IMR-90 (cell line): ENCODE measurements around the gene TMEM38A. TPM values are rescaled to one million over a fixed set of nuclear protein-coding genes. Genes with fewer than 3 reads are reported as not detected.

Experiments
- ATAC-seq: fragments of 200-7000 bp; cut with Tn5 transposase; 2 replicates; pipeline ENCODE4 v1.9.1; 2020; ENCODE audit warnings: low read depth, mild to moderate bottlenecking, moderate library complexity
- BruUV-seq: library from RNA; stranded (reverse); fragments of 400-500 nt; replicated peaks from 2 replicates; lab custom pipeline; 2021; lab: Mats Ljungman, UMichigan
- CTCF ChIA-PET: fragments of 300-600 bp; formaldehyde crosslinking; extraction: SDS; loops from one replicate; lab custom pipeline; 2021; ENCODE audit warnings: antibody characterized with exemption; lab: Yijun Ruan, JAX
- POLR2A ChIA-PET: fragments of 300-600 bp; sonication (Branson Sonifier 250); formaldehyde crosslinking; loops from one replicate; lab custom pipeline; 2022; ENCODE audit warnings: antibody characterized with exemption; ENCODE audit not compliant: unreplicated experiment; lab: Charles Lee
- DNase-seq: peaks from one replicate; pipeline ENCODE4 v3.0.0; 2013
- H2AFZ ChIP-seq: replicated peaks from 2 replicates; pipeline ENCODE3; 2013; ENCODE audit warnings: low read length, mild to moderate bottlenecking; ENCODE audit not compliant: poor library complexity
- H2AK5ac ChIP-seq: 2 replicates; pipeline ENCODE4 v1.6.1; 2013; ENCODE audit warnings: low read depth, low read length, inconsistent platforms
- H2AK9ac ChIP-seq: replicated peaks from 2 replicates; pipeline ENCODE3; 2013; ENCODE audit warnings: mild to moderate bottlenecking, low read depth, low read length, moderate library complexity; ENCODE audit not compliant: poor library complexity
- H2BK120ac ChIP-seq: 2 replicates; pipeline ENCODE4 v1.6.1; 2013; ENCODE audit warnings: low read depth, low read length, inconsistent platforms
- H2BK15ac ChIP-seq: 3 replicates; pipeline ENCODE4 v1.6.1; 2013; ENCODE audit warnings: low read depth, low read length, inconsistent platforms
- H2BK20ac ChIP-seq: 2 replicates; pipeline ENCODE4 v1.6.1; 2013; ENCODE audit warnings: low read depth, mild to moderate bottlenecking, inconsistent platforms, low read length, moderate library complexity
- H2BK5ac ChIP-seq: 2 replicates; pipeline ENCODE4 v1.6.1; 2013; ENCODE audit warnings: mild to moderate bottlenecking, low read depth, low read length, inconsistent platforms; ENCODE audit not compliant: poor library complexity, severe bottlenecking
- H3K14ac ChIP-seq: replicated peaks from 2 replicates; pipeline ENCODE4 v1.6.1; 2013; ENCODE audit warnings: low read depth, low read length, inconsistent platforms
- H3K18ac ChIP-seq: 2 replicates; pipeline ENCODE4 v1.6.1; 2013; ENCODE audit warnings: low read depth, low read length, control low read depth
- H3K23ac ChIP-seq: 2 replicates; pipeline ENCODE4 v1.6.1; 2013; ENCODE audit warnings: low read depth, low read length, inconsistent platforms
- H3K27ac ChIP-seq: 2 replicates; pipeline ENCODE4 v1.5.1; 2013; ENCODE audit warnings: mild to moderate bottlenecking, control low read depth, low read length; ENCODE audit not compliant: insufficient read depth
- H3K27me3 ChIP-seq: 2 replicates; pipeline ENCODE4 v1.6.1; 2013; ENCODE audit warnings: low read length; ENCODE audit not compliant: control insufficient read depth, insufficient read depth
- H3K36me3 ChIP-seq: 2 replicates; pipeline ENCODE4 v1.6.1; 2013; ENCODE audit warnings: low read length, mixed read lengths; ENCODE audit not compliant: control insufficient read depth, insufficient read depth
- H3K4ac ChIP-seq: 2 replicates; pipeline ENCODE4 v1.6.1; 2013; ENCODE audit warnings: low read depth, low read length, inconsistent platforms
- H3K4me1 ChIP-seq: 2 replicates; pipeline ENCODE4 v1.6.1; 2013; ENCODE audit warnings: low read length, mixed read lengths; ENCODE audit not compliant: control insufficient read depth, insufficient read depth
- H3K4me2 ChIP-seq: 2 replicates; pipeline ENCODE4 v1.6.1; 2013; ENCODE audit warnings: low read depth, mild to moderate bottlenecking, control low read depth, low read length, moderate library complexity
- H3K4me3 ChIP-seq: 2 replicates; pipeline ENCODE4 v1.5.1; 2013; ENCODE audit warnings: low read depth, mild to moderate bottlenecking, control low read depth, low read length, moderate library complexity; ENCODE audit not compliant: insufficient read depth
- H3K56ac ChIP-seq: 2 replicates; pipeline ENCODE4 v1.6.1; 2013; ENCODE audit warnings: low read length, inconsistent platforms; ENCODE audit not compliant: insufficient read depth; ENCODE audit errors: extremely low read depth
- H3K79me1 ChIP-seq, 2 experiments: 2 replicates each; pipeline ENCODE4 v1.6.1; 2013; ENCODE audit warnings: low read length in 2 of 2, inconsistent platforms in 1 of 2, low read depth in 1 of 2
- H3K9ac ChIP-seq: 2 replicates; pipeline ENCODE4 v1.6.1; 2013; ENCODE audit warnings: low read depth, low read length, control low read depth
- H3K9me1 ChIP-seq: 2 replicates; pipeline ENCODE4 v1.6.1; 2013; ENCODE audit warnings: low read length, inconsistent platforms; ENCODE audit not compliant: insufficient read depth
- H3K9me3 ChIP-seq: 2 replicates; pipeline ENCODE4 v1.6.1; 2013; ENCODE audit warnings: low read length; ENCODE audit not compliant: control insufficient read depth, insufficient read depth
- H4K20me1 ChIP-seq: 2 replicates; pipeline ENCODE4 v1.6.1; 2013; ENCODE audit warnings: low read length, inconsistent platforms; ENCODE audit not compliant: insufficient read depth
- H4K5ac ChIP-seq: 2 replicates; pipeline ENCODE4 v1.6.1; 2013; ENCODE audit warnings: mild to moderate bottlenecking, low read depth, low read length, control low read depth
- H4K8ac ChIP-seq, 2 experiments: 2 replicates each; pipeline ENCODE4 v1.6.1; 2013; ENCODE audit warnings: low read depth in 2 of 2, low read length in 2 of 2, control low read depth in 1 of 2, inconsistent platforms in 1 of 2
- H4K91ac ChIP-seq: 2 replicates; pipeline ENCODE4 v1.6.1; 2013; ENCODE audit warnings: low read depth, low read length, inconsistent platforms; ENCODE audit not compliant: insufficient read depth
- BHLHE40 ChIP-seq: fragments of 150-350 bp; IDR thresholded peaks from 2 replicates; pipeline ENCODE4 v1.6.1; 2016; ENCODE audit warnings: mild to moderate bottlenecking, low read depth, low read length
- CEBPB ChIP-seq: IDR thresholded peaks from 2 replicates; pipeline ENCODE4 v1.6.1; 2012; ENCODE audit warnings: low read depth, low read length, improper control_type of control experiment
- ELK1 ChIP-seq: fragments of 150-350 bp; IDR thresholded peaks from 2 replicates; pipeline ENCODE4 v1.6.1; 2016; ENCODE audit warnings: low read depth, mild to moderate bottlenecking, low read length, moderate library complexity, borderline replicate concordance
- FOS ChIP-seq: fragments of 150-350 bp; IDR thresholded peaks from 2 replicates; pipeline ENCODE4 v1.6.1; 2016; ENCODE audit warnings: low read depth, low read length
- MAFK ChIP-seq: IDR thresholded peaks from 2 replicates; pipeline ENCODE4 v1.6.1; 2012; ENCODE audit warnings: low read depth, low read length, improper control_type of control experiment
- MAZ ChIP-seq: IDR thresholded peaks from 2 replicates; pipeline ENCODE4 v1.6.1; 2012; ENCODE audit warnings: low read depth, mild to moderate bottlenecking, low read length, improper control_type of control experiment, moderate library complexity, borderline replicate concordance
- MXI1 ChIP-seq: IDR thresholded peaks from 2 replicates; pipeline ENCODE4 v1.6.1; 2012; ENCODE audit warnings: low read depth, mild to moderate bottlenecking, low read length, moderate library complexity, borderline replicate concordance
- POLR2A ChIP-seq: IDR thresholded peaks from 2 replicates; pipeline ENCODE4 v1.6.1; 2012; ENCODE audit warnings: mild to moderate bottlenecking, low read depth, low read length
- RFX5 ChIP-seq: IDR thresholded peaks from 2 replicates; pipeline ENCODE4 v1.8.0; 2012; ENCODE audit warnings: low read depth, mild to moderate bottlenecking, low read length, moderate library complexity
- SMC3 ChIP-seq: fragments of 150-350 bp; IDR thresholded peaks from 2 replicates; pipeline ENCODE4 v1.6.1; 2016; ENCODE audit warnings: low read depth, mild to moderate bottlenecking, antibody characterized with exemption, low read length, moderate library complexity
- WGBS, 2 experiments: methylation state at CpG; one replicate each; pipeline versions ENCODE4 v1.1.5 to v1.1.7; 2013; ENCODE audit warnings: missing lambda C conversion rate in 2 of 2; ENCODE audit not compliant: insufficient read length in 1 of 2; ENCODE audit errors: extremely low coverage in 2 of 2; 5-methylcytosine and 5-hydroxymethylcytosine counted together
- dilution Hi-C: fragments of 300-500 bp; cut with HindIII; formaldehyde crosslinking; loops from one replicate; pipeline ENCODE4 v1.14.3; 2018; ENCODE audit warnings: low sequenced_read_pairs; ENCODE audit not compliant: unreplicated experiment
- in situ Hi-C: fragments of 300-500 bp; cut with MboI; formaldehyde crosslinking; loops from 3 replicates; pipeline ENCODE4 v1.14.3; 2019; ENCODE audit warnings: low sequenced_read_pairs, inconsistent platforms, mixed read lengths
- intact Hi-C: fragments of 100-400 bp; cut with micrococcal nuclease; formaldehyde crosslinking; loops from 2 replicates; pipeline ENCODE4 v1.10.0; 2022
- polyA plus RNA-seq, 3 experiments: library from polyadenylated mRNA; depleted of rRNA; stranded (reverse); fragments of >200 nt; gene quantifications; 2 replicates each; pipeline ENCODE4 v1.2.3, GENCODE V29; 2012; ENCODE audit warnings: low replicate concordance in 1 of 3
- total RNA-seq: library from RNA; depleted of rRNA; stranded (reverse); fragments of >200 nt; gene quantifications from 2 replicates; pipeline ENCODE4 v1.2.3, GENCODE V29; 2012
- TF ChIP-seq, protein P1 (sequence below): conservative IDR thresholded peaks from 2 replicates; pipeline ENCODE4 v1.5.1; 2012; ENCODE audit warnings: mild to moderate bottlenecking, low read depth, low read length, improper control_type of control experiment
- TF ChIP-seq, protein P2 (sequence below): fragments of 150-350 bp; IDR thresholded peaks from 2 replicates; pipeline ENCODE4 v1.6.1; 2017; ENCODE audit warnings: mild to moderate bottlenecking, antibody characterized with exemption, low read length, low read depth

Gene TMEM38A
- total and polyA plus RNA-seq, 2 of the 4 experiments (the other 2 are of a cell fraction), result 1.3 to 2.0 TPM

DNA sequence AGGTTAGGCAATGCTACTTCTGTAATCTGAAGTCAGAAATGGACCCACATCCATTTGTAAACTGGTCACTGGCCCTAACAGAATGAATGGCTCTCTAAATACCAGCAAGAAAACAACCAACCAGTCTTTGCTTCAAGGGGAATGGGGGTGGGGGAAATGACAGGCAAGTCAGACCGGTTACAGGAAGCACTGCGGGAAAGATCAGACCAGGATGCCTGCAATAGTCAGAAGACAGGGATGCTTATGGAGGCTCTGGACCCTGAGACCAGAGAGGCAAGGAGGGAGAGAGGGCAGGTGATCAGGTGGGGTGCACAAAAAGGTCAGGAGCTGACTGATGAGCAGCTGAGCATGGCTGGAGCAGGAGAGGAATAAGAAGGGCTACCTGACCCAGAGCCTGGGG lies 46.0 kb upstream of the TMEM38A start:
- ChIA-PET CTCF (no interaction called here), POLR2A (no interaction called here)
- no peak for TF ChIP-seq CEBPB
- no peak for TF ChIP-seq MAFK
- TF ChIP-seq ELK1, result no peak
- no peak for TF ChIP-seq MXI1
- TF ChIP-seq, protein P1, sequence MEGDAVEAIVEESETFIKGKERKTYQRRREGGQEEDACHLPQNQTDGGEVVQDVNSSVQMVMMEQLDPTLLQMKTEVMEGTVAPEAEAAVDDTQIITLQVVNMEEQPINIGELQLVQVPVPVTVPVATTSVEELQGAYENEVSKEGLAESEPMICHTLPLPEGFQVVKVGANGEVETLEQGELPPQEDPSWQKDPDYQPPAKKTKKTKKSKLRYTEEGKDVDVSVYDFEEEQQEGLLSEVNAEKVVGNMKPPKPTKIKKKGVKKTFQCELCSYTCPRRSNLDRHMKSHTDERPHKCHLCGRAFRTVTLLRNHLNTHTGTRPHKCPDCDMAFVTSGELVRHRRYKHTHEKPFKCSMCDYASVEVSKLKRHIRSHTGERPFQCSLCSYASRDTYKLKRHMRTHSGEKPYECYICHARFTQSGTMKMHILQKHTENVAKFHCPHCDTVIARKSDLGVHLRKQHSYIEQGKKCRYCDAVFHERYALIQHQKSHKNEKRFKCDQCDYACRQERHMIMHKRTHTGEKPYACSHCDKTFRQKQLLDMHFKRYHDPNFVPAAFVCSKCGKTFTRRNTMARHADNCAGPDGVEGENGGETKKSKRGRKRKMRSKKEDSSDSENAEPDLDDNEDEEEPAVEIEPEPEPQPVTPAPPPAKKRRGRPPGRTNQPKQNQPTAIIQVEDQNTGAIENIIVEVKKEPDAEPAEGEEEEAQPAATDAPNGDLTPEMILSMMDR, result no peak
- TF ChIP-seq BHLHE40, result no peak
- TF ChIP-seq POLR2A, result no peak
- TF ChIP-seq, protein P2, sequence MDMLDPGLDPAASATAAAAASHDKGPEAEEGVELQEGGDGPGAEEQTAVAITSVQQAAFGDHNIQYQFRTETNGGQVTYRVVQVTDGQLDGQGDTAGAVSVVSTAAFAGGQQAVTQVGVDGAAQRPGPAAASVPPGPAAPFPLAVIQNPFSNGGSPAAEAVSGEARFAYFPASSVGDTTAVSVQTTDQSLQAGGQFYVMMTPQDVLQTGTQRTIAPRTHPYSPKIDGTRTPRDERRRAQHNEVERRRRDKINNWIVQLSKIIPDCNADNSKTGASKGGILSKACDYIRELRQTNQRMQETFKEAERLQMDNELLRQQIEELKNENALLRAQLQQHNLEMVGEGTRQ, result no peak
- no peak for TF ChIP-seq RFX5
- no peak for TF ChIP-seq SMC3
- TF ChIP-seq FOS, result no peak
- no peak for TF ChIP-seq MAZ
- in situ Hi-C loops (no loop called here), dilution Hi-C loops (no loop called here), intact Hi-C loops (no loop called here)
- H3K9me3 ChIP-seq, result no peaks in the 10 kb centered on the region
- no peak overlapping the region for H2BK20ac ChIP-seq
- no peak overlapping the region for H2AK9ac ChIP-seq
- H3K27ac ChIP-seq, result no peak overlapping the region
- no peak overlapping the region for H4K5ac ChIP-seq
- WGBS, 2 experiments, result 80% methylated on average over 1 of the region's 2 CpGs; no CpG with 5 or more reads in 1 of the 2 experiments
- no peak overlapping the region for H3K18ac ChIP-seq
- H3K4ac ChIP-seq, result no peak overlapping the region
- no peaks in the 10 kb centered on the region for H3K36me3 ChIP-seq
- no peaks in the 10 kb centered on the region for H3K27me3 ChIP-seq
- H2BK15ac ChIP-seq, result no peak overlapping the region
- H4K20me1 ChIP-seq, result peaks cover 94% of the 10 kb centered on the region
- no peak overlapping the region for H4K8ac ChIP-seq
- BruUV-seq, result no TSS peak
- H3K9me1 ChIP-seq, result peaks cover 63% of the 10 kb centered on the region
- no peak overlapping the region for H2BK120ac ChIP-seq
- H3K9ac ChIP-seq, result no peak overlapping the region
- H3K23ac ChIP-seq, result no peak overlapping the region
- ATAC-seq (no peak; the same call in 1 of the 2 replicates), DNase-seq (no peak)
- no peak overlapping the region for H2AFZ ChIP-seq
- no peak overlapping the region for H3K4me2 ChIP-seq
- H3K4me1 ChIP-seq, result peaks cover 6% of the 10 kb centered on the region; the same call in 1 of the 2 replicates
- H2AK5ac ChIP-seq, result no peak overlapping the region
- no peak overlapping the region for H4K91ac ChIP-seq
- H3K79me1 ChIP-seq, result peaks cover 36 to 94% of the 10 kb centered on the region in 2 experiments
- no peak overlapping the region for H2BK5ac ChIP-seq
- H3K56ac ChIP-seq, result no peak overlapping the region
- no peak overlapping the region for H3K14ac ChIP-seq
- no peak overlapping the region for H3K4me3 ChIP-seq
